ENCODE results near the gene NPTN. TPM values are rescaled to one million over a fixed set of nuclear protein-coding genes. Genes with fewer than 3 reads are reported as not detected.
"Not testable (repeated sequence)": the region's sequence is repeated elsewhere in the genome, so short reads cannot be mapped to it uniquely, and the experiment has no call there.

Gene NPTN
- total RNA-seq, 1 donor from 2014 or later: 211 TPM

DNA sequence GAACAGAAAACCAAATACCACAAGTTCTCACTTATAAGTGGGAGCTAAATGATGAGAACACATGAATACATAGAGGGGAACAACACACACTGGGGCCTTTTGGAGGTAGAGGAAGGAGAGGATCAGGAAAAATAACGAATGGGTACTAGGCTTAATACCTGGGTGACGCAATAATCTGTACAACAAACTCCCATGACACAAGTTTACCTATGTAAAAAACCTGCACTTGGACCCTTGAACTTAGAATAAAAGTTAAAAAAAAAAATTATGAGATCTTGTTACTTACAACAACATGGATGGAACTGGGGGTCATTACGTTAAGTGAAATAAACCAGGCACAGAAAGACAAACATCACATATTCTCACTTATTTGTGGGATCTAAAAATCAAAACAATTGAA lies 84.3 kb downstream of the NPTN start:
- ATAC-seq; DNase-seq (ENCODE audit: missing footprints); intact Hi-C loops (cut with DNase I): not testable (repeated sequence)

DNA sequence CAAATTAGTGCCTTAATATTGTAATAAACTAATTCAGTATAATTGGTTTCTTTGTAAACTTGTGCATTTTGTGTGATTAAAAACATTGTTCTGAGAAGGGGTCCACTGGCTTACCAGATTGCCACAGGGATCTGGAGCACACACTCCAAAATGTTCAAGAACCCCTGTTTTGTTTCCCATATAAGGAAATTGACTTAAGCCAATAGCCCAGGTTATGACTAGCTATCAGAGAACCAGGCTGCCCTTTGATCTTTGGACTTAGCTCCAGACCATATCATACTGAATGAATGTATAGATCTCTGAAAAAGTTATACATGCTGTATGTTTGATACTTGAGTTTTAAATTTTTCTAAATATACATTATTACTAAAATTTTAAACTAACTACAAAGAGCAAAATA lies 91.7 kb downstream of the NPTN start:
- DNase-seq (ENCODE audit: missing footprints) (no peak), ATAC-seq (no peak)
- intact Hi-C loops (cut with DNase I): no loop called here

DNA sequence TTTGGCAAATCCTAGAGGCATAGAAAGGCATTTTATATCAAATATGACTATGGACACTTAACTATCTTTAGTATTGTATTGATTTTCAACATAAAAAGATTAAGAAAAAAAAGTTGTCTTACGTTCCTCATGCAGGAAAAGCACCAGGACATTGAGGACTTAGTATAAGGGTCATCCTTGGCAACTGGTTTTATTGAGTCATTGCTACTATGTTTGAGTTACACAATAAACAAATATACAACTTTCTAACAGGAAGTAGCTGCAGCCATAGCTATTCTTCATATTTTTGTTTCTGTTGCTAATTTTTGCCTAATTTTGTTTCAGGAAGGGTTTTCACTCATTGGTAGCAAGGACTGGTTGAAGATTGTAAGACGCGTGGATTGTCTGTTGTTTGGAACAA lies 93.0 kb downstream of the NPTN start:
- no peak for ATAC-seq
- intact Hi-C loops (cut with DNase I): no loop called here
- DNase-seq (ENCODE audit: missing footprints): no peak

DNA sequence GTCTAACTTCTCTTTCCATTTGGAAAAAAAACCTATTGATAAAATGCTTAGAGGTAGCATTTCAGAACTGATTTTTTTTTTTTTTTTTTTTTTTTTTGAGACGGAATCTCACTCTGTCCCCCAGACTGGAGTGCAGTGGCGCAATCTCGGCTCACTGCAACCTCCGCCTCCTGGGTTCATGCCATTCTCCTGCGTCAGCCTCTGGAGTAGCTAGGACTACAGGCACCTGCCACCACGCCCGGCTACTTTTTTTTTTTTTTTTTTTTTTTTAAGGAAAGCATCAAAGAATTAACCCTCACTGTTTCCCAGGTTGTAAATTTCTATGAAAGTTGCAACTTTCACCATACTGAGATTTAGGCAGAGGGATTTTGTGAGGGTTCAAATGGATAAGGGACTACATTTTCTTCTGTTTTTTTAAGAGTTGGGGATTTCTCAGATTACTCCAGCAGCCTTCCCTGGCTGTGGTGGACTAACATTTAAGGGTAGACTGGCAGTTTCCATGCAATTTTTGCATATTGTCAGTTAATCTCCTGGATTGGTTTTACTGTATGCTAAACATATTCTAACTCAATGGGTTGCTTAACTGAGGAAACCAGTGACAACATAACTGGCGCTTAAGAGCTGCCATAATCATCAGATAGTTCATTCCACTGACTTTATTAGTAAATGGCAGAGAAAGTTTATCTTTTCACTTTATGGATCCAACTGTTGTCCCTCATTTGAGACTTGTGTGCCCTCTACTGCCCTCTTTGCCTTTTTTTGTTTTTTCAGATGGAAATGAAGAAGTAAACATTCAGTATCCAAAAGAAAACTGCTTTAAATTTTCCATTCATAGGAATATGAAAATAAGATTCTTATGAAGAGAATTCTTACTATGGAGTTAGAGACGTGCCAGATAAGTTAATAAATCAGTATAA lies 93.7 kb downstream of the NPTN start:
- intact Hi-C loops (cut with DNase I): loop anchor here (5.0 kb wide), 1 partner anchor 232 kb away; no protein-coding TSS in a partner anchor
- no peak for DNase-seq (ENCODE audit: missing footprints)
- ATAC-seq: no peak

DNA sequence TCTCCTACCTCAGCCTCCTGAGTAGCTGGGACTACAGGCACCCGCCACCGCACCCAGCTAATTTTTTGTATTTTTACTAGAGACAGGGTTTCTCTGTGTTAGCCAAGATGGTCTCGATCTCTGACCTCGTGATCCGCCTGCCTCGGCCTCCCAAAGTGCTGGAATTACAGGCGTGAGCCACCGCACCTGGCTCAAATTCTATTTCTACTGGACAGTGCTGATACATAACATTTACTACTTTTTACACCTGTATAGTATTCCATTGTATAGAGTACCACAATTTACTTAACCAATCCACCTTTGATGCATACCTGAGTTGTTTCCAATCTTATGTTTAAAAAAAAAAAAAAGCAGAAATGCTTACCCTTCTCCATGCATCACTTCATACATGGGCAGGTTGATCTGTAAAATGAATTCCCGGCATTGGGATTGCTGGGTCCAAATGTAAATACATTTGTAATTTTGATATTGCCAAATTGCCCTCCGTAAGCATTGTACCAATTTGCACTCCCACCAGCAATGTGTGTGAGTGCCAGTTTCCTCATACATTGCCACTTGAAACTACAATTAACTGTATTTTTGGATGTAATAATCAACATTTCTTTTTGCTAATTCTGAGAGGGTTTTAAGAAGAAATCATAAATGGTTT lies 94.5 kb downstream of the NPTN start:
- intact Hi-C loops (cut with DNase I): loop anchor here (5.0 kb wide), 1 partner anchor 231 kb away; no protein-coding TSS in a partner anchor
- ATAC-seq (no peak), DNase-seq (ENCODE audit: missing footprints) (no peak)

DNA sequence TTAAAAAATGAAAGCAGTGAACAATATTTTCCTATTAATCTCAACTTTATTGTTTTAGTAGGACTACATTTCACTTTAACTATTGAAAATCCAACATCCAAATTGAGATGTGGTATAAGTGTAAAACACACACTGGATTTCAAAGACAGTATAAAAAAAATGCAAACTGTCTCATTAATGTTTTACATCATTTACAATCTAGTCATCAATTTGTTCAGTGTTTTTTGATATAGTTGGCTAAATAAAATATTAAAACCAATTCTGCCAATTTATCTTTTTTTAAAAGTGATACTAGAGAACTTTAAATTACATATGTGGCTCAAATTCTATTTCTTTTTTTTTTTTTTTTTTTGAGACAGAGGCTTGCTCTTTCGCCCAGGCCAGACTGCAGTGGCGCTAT lies 95.1 kb downstream of the NPTN start:
- intact Hi-C loops (cut with DNase I): loop anchor here (5.0 kb wide), 1 partner anchor 231 kb away; no protein-coding TSS in a partner anchor
- no peak for DNase-seq (ENCODE audit: missing footprints)
- no peak for ATAC-seq

DNA sequence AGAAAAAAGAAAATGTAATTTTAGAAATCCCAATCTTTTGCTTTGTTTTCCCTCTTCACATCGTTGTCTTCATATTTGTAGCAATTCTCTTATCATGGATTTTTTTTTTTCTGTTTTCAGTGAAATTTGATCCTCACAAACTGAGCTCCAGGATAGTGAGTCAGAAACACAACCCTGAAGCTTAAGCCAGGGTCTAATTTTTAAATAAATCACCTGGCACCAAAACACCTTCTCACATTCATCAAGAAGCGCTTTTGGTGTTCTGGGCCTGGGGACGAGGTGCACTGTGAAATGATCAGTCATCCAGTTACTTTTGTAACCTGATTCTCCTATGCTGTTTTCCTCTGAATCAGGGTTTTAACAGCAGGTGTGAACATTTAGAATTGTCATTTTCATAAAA lies 102.5 kb downstream of the NPTN start:
- no peak for ATAC-seq
- intact Hi-C loops (cut with DNase I): no loop called here
- DNase-seq (ENCODE audit: missing footprints): no peak

DNA sequence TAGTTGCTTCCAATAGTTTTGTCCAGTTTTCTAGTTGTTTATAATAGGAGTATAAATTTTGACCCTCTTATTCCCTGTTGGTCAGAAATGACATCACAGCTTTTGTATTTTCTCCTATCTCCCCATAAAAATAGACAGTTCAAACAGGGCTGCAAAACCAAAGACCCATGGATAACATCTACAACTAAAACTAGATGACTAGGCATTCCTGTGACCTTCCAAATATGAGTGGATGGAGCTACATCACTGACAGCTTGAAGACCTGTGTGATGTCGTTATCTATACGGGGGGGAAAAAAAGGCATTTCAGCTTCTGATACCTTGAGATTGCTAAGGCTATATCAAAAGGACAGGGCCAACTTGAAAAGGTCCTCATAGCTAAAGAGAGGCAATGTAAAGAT lies 105.6 kb downstream of the NPTN start:
- DNase-seq (ENCODE audit: missing footprints) (no peak), ATAC-seq (no peak)
- intact Hi-C loops (cut with DNase I): no loop called here

DNA sequence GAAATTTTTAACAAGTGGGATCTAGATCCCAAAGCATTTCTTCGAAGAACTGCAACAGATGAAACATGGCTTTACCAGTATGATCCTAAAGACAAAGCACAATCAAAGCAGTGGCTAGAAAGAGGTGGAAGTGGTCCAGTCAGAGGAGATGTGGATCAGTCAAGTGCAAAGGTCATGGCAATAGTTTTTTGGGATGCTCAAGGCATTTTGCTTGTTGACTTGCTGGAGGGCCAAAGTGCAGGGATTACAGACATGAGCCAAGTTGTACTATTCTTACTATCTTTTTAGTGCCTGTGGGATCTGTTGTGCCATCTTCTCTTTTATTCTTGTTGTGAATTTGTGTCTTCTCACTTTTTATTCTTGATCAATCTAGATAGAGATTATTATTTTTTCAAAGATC lies 108.3 kb downstream of the NPTN start:
- intact Hi-C loops (cut with DNase I): no loop called here
- ATAC-seq (no peak), DNase-seq (ENCODE audit: missing footprints) (no peak)

DNA sequence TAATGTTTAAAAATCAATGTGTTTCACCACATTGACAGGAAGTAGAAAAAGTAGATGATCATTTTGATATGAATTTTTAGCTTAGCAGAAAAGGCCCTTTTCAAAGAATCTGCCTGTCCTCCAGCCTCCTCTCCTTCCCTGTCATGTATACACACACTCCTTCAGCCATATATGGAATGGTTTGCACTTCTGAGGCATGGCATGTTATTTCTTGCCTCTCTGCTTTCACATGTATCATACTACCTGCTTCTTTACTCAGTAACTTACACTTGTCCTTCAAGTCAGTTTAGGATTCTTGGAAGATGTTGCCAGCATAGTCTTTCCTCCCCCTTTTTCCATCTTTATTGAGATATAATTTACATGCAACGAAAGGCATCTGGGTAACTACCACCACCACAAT lies 111.2 kb downstream of the NPTN start:
- ATAC-seq (no peak), DNase-seq (ENCODE audit: missing footprints) (no peak)
- intact Hi-C loops (cut with DNase I): no loop called here

DNA sequence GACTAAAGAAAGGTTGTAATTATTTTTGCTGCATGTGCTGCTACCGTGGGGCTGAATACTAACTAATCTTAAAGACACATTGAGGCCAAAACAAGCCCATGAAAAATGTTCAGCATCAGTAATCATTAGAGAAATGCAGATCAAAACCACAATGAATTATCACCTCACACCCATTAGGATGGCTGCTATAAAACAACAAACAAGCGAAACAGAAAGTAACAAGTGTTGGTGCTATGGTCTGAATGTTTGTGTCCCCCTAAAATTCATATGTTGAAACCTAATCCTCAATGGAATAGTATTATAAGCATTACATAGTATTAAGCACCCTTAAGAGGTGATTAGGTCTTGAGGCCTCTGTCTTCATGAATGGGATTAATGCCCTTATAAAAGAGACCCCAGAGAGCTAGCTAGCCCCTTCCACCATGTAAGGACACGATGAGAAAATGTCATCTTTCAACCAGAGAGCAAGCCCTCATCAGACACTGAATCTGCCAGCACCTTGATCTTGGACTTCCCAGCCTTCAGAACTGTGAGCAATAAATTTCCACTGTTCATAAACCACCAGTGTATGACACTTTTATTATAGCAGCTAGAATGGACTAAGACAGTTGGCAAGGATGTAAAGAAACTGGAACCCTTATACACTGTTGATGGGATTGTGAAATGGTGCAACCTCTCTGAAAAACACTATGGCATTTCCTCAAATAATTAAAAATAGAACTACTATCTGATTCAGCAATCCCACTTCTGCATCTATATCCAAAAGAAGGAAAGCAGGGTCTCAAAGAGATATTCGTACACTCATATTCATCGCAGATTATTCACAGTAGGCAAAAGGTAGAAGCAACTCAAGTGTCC lies 114.1 kb downstream of the NPTN start:
- intact Hi-C loops (cut with DNase I): loop anchor here (5.0 kb wide), 2 partner anchors 127 to 147 kb away; no protein-coding TSS in a partner anchor
- ATAC-seq: no peak
- no peak for DNase-seq (ENCODE audit: missing footprints)

DNA sequence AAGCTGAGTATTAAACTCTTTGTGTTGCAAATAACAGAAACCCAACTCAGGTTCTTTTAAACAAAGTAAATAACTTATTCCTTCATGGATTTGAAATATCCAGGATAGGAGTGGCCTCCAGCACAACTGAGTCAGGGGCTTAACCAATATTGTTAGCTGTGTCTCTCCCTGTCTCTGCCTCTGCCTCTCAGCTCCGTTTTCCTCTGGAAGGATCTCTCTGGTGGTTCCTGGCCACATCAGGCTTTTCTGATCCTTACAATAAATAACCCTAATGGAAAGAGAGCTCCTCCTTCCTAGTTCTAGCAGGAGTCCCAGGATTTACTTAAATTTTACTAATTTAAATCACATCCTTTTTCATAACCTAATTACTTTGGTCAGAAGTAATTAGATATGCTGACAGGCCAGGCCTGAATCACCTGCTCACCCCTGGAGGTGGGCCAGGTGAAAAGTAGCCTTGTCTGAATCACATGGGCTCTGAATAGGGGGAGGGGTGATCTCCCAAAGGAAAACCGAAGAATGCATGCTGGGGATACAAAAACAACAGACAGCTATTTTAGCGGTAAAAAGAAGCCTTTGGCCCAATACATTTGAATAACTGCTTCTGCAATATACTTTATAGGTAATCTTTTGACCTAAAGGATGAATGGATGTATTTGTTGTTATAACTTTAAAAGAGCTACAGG lies 114.9 kb downstream of the NPTN start:
- ATAC-seq: peak; percentile 49
- no peak for DNase-seq (ENCODE audit: missing footprints)
- intact Hi-C loops (cut with DNase I): loop anchor here (5.0 kb wide), 2 partner anchors 126 to 146 kb away; no protein-coding TSS in a partner anchor

DNA sequence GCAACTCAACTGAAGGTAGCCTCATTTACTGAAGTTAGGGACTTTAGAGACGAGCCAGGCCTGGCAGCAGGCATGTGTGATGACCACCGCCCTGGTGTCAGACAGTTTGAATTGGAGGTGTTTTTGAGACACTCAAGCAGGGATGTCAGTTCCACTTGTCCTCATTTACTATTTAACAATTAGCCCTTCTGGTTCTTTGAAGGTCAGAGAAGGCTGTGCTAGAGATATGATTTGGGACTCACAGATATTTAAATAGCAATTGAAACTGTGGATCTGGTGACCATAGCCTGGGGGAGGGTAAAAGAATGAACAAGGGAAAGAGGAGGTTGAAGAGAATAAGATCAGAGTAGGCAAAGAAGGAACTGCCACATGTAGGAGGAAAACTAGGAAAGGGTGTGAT lies 115.6 kb downstream of the NPTN start:
- ATAC-seq (peak; percentile 90), DNase-seq (ENCODE audit: missing footprints) (peak; percentile 59)
- intact Hi-C loops (cut with DNase I): loop anchor here (5.0 kb wide), 2 partner anchors 125 to 145 kb away; no protein-coding TSS in a partner anchor

DNA sequence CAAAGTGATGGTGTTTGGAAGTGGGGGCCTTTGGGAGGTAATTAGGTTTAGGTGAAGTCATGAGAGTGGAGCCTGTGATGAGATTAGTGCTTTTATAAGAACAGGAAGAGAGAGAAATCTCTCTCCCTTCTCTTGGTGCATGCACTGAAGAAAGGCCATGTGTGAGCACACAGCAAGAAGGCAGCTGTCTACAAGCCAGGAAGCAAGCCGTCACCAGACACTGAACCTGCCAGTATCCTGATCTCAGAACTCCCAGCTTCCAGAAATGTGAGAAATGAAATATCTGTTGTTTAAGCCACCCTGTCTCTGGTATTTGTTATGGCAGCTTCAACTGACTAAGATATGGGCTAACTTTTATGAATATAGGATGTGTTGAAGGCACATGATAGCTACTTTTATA lies 117.7 kb downstream of the NPTN start:
- no peak for ATAC-seq
- DNase-seq (ENCODE audit: missing footprints): no peak
- intact Hi-C loops (cut with DNase I): loop anchor here (5.0 kb wide), 2 partner anchors 123 to 143 kb away; no protein-coding TSS in a partner anchor

Other genes with a start within 250 kb of the NPTN start
- gene REC114, start 190.2 kb downstream of the NPTN start, total RNA-seq: 0.60 TPM
- gene CD276, start 51.0 kb upstream of the NPTN start, total RNA-seq: 35.6 TPM
- 165 TPM for gene INSYN1, start 120.0 kb upstream of the NPTN start, total RNA-seq
- not detected for gene TBC1D21, start 240.2 kb upstream of the NPTN start, total RNA-seq

Data from Right ventricle myocardium inferior (tissue), 1 donor.